ENCODE measurements around the gene PRG2.

Gene PRG2

GRCh38 chr11:57419146-57419545, 28.7 kb upstream of the PRG2 start:
- Histone ChIP-seq H3K4me3 (no peak overlapping the region), H3K27ac (no peak overlapping the region)
- TF ChIP-seq, protein P1, sequence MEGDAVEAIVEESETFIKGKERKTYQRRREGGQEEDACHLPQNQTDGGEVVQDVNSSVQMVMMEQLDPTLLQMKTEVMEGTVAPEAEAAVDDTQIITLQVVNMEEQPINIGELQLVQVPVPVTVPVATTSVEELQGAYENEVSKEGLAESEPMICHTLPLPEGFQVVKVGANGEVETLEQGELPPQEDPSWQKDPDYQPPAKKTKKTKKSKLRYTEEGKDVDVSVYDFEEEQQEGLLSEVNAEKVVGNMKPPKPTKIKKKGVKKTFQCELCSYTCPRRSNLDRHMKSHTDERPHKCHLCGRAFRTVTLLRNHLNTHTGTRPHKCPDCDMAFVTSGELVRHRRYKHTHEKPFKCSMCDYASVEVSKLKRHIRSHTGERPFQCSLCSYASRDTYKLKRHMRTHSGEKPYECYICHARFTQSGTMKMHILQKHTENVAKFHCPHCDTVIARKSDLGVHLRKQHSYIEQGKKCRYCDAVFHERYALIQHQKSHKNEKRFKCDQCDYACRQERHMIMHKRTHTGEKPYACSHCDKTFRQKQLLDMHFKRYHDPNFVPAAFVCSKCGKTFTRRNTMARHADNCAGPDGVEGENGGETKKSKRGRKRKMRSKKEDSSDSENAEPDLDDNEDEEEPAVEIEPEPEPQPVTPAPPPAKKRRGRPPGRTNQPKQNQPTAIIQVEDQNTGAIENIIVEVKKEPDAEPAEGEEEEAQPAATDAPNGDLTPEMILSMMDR (IDR thresholded peaks at IDR 0.05) = no peak
- no peak for DNase-seq (ENCODE audit: low spot score)

GRCh38 chr11:57418131-57418530, 27.7 kb upstream of the PRG2 start:
- no peak overlapping the region for H3K27ac ChIP-seq
- TF ChIP-seq, protein P1 (IDR thresholded peaks at IDR 0.05) = no peak

GRCh38 chr11:57417056-57417455, 26.6 kb upstream of the PRG2 start:
- TF ChIP-seq, protein P1 (IDR thresholded peaks at IDR 0.05) = no peak
- peak overlapping the region in 1 of 2 donors; percentile 3 for H3K27ac ChIP-seq
- H3K4me3 ChIP-seq = no peak overlapping the region
- no peak for DNase-seq (ENCODE audit: low spot score)

More at GRCh38 chr11:57418131-57418530, 27.7 kb upstream of the PRG2 start:
- H3K4me3 ChIP-seq = no peak overlapping the region
- DNase-seq (ENCODE audit: low spot score) = no peak

- DNase-seq (ENCODE audit: low spot score) = no peak
- TF ChIP-seq, protein P1 (IDR thresholded peaks at IDR 0.05) = no peak
- H3K27ac ChIP-seq = peak overlapping the region in 1 of 2 donors; percentile 3
- H3K4me3 ChIP-seq = no peak overlapping the region
Measured at GRCh38 chr11:57416436-57416835, 26.0 kb upstream of the PRG2 start.

DNA sequence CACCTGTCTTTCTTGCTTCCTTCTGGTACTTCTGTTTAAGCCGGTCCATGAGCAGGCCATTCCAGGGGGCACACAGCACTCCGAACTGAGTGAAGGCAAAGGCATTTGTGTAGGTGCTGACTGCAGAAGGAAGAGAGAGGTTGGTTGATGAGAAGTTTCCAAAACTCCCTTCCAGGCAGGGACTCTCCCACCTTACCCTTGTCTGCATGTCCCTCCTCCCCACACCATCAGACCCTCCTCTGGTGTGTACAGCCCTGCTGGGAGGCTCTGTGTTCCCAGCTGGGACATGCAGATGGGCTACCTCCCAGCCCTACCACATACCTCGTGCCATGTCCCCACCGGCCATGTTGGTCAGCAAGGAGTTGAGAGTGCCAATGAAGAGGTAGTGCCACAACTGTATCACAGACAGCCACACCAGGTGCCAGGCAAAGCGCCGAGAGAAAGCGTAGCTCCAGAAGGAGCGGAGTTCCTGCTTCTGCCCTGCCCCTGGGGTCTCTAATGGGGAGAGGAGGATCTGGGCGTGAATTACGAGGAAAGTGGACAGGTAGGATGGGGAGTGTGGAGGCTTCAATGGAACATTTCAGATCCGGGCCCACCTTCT, 24.3 kb upstream of the PRG2 start:
- no peak for DNase-seq (ENCODE audit: low spot score)
- Histone ChIP-seq H3K27ac (no peak overlapping the region), H3K4me3 (no peak overlapping the region)
- TF ChIP-seq, protein P1 (IDR thresholded peaks at IDR 0.05) = no peak

DNA sequence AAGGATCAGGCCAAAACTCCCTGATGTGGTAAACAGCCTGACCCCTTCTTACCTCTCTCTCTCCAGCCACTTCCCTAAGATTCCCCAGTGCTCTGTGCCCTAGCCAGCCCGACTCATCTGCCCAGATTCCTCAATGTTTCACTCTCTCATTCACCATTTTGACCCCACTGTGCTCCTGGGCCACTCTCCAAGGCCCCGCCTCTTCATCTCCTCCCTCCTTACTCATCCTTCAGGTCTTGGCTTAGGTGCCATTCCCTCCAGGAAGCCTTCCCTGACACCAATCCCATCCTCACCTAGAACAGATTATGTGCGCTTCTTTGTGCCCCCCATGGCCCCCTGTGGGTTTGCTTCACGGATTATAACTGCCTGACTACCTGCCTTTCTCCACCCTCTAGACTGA, 23.2 kb upstream of the PRG2 start:
- no peak for DNase-seq (ENCODE audit: low spot score)
- H3K27ac ChIP-seq = no peak overlapping the region
- no peak overlapping the region for H3K4me3 ChIP-seq
- TF ChIP-seq, protein P1 (IDR thresholded peaks at IDR 0.05) = no peak

DNA sequence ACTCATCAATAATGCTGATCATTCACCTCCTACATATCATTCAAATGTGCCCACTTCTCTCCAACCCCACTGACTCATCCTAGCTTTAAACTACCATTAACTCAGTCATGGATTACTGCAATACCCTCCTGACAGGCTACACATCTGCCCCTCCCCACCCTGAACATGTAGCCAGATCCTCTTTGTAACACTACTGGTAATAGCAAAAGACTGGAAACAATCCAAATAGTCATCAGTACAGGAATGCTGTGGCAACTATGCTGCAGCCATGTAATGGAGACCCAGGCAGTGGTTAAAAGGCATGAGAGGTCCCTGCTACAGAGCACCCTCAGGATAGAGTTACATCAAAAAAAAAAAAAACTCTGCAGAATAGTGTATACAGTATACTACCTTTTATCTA, 19.8 kb upstream of the PRG2 start:
- H3K27ac ChIP-seq = no peak overlapping the region
- DNase-seq (ENCODE audit: low spot score) = no peak
- no peak overlapping the region for H3K4me3 ChIP-seq
- TF ChIP-seq, protein P1 (IDR thresholded peaks at IDR 0.05) = no peak

Data from coronary artery (tissue), 2 donors.